Lower leg skin (tissue), 3 donors: ENCODE data around the gene NCKAP5L.

ENCODE experiments used
- POLR2A ChIP-seq, 2 donors: fragments of 450-650 bp; IDR thresholded peaks; one replicate each; pipeline ENCODE4 v1.6.1; 2016 to 2017; ENCODE audit warnings: antibody characterized with exemption in 2 of 2, mild to moderate bottlenecking in 1 of 2, moderate library complexity in 1 of 2
- TF ChIP-seq, protein P1 (sequence below), 3 donors: fragments of 450-650 bp; IDR thresholded peaks; one replicate each; pipeline ENCODE4 v1.5.1; 2016; ENCODE audit warnings: antibody characterized with exemption in 3 of 3, mild to moderate bottlenecking in 3 of 3, moderate library complexity in 2 of 3

DNA sequence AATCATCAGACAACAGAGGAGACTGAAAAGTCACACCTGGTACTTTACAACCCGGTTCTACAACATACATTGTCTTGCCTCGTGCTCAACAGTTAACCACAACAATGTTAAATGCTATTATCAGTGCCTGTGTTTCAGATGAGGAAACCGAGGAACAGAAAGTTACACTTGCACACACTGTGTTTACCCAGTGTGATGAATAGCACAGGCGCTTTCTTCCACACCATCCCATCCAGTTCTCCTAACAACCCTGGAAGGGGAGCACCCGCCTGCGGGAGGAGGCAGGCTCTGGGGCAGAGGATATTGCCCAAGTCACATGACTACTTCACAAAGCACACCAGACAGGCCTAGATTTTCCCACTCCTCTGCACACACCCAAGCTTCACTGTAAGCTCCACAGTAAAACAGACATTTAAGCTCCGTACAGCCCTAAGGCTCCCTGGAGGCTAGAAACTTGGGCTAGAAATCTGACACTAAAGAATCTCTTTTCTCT, 21.8 kb downstream of the NCKAP5L start:
- no peak for TF ChIP-seq POLR2A (IDR thresholded peaks at IDR 0.05)
- TF ChIP-seq, protein P1, sequence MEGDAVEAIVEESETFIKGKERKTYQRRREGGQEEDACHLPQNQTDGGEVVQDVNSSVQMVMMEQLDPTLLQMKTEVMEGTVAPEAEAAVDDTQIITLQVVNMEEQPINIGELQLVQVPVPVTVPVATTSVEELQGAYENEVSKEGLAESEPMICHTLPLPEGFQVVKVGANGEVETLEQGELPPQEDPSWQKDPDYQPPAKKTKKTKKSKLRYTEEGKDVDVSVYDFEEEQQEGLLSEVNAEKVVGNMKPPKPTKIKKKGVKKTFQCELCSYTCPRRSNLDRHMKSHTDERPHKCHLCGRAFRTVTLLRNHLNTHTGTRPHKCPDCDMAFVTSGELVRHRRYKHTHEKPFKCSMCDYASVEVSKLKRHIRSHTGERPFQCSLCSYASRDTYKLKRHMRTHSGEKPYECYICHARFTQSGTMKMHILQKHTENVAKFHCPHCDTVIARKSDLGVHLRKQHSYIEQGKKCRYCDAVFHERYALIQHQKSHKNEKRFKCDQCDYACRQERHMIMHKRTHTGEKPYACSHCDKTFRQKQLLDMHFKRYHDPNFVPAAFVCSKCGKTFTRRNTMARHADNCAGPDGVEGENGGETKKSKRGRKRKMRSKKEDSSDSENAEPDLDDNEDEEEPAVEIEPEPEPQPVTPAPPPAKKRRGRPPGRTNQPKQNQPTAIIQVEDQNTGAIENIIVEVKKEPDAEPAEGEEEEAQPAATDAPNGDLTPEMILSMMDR (IDR thresholded peaks at IDR 0.05): no peak
